Measurements from ENCODE around the gene SHB.

SHB gene

DNA sequence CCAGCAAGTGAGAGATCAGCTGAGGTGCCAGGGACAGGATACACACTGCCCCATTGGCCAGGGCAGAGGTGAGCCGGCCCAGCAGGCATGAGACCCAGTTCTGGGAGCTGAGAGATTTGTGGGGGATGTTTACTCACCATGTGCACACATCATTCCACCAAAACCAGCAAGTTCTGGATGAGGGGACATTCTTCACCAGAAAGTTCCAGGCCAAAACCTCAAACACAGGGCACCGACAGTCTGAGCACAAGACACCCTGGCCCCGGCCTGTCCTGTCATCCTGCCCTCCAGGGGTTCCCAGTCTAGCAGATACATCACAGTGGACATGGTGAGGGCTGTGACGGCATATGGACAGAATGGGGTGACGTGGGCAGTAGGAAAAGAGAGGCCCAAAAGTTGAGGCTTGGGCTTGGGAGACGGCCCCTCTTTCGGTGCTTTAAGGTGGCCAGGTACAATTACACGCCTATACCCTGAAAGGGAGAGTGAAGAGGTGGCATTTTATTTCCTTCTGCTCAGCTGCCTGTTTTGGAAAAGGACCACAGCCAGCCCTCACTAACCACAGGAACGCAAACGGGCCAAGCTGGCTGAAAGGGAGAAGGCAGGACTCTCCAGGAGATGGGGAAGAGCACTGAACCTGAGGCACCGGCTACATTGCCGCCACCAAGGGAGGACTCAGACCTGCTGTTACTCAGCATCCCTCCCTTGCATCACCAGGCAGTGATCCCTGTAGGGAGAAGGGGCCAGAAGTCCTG, 64.0 kb downstream of the SHB start:
- DNase-seq: no peak

DNA sequence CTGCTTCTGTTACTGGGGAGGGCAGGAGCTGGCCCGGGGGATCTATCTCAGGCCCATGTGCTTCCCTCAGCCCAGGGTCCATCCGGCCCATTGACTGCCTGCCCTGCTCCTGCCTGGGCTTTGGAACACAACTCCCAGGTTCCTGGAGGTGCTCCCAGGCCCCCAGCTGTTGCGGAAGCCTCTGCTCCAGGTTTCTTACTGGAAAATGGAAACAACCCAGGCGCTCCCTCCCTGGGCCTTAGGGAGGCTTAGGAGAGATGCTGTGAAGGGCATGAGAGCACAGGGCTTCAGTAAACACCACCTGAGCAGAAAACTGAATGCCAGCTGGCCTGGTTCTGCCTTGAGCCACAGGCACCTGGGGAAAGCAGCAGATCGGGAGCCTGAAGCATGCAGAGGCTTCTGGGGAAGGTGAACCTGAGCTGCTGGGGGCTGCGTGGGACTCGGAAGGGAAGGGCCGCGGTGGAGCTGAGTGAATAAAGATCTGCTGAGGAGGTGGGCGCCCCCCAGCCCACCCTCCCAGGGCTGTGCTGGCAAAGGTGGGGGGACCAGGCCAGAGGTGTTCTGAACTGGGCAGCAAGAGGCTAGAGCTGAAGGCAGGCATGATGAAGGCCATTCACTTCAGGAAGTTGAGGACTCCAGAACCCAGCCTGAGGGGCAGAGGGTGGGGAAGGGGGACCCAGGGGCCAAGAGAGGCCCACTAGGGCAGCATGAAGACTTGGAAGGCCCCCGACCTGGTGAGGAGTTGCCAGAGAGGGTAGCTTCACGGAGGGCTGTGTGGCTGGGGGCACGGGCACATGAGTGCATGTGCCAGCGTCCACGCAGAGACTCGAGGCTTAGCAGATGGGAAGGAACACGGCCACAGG, 64.8 kb downstream of the SHB start:
- no peak for DNase-seq

DNA sequence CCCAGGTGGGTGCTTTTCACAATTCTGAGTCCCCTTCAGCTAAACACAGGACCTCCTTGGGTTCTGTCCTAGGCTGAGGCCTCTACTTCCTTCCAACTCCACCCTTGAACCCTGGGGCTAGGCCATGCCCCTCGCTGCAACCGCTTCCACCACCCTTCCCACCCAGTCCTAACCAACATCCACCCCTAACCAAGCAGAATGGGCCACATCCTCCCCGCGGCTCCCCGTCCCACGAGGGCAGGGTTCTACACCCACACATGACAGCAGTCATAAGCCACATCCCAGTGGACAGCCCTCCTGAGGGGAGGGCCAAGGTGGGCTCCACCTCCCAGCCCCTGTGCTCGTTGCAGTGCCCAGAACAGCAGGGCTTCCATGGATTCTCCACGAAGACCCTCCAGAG, 65.8 kb downstream of the SHB start:
- no peak for DNase-seq

DNA sequence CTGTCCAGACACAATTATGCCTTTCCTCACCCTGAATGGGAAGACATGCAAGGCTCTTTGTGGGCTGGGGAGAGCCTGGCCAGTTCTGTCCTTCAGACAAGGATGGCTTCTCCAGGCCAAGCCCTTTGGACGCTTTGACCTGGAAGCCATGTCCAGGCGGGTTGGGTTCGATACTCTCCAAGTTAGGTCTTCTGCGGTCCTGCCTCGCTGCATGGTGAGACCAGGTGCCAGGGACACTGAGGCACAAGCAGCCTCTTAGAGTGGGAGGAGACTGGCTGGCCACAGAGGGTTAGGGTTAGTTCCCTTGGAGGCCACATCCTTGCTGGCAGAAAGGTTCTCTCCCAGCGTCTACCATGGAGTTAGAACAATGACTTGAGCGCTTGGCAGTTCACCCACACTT, 67.6 kb downstream of the SHB start:
- no peak for DNase-seq

DNA sequence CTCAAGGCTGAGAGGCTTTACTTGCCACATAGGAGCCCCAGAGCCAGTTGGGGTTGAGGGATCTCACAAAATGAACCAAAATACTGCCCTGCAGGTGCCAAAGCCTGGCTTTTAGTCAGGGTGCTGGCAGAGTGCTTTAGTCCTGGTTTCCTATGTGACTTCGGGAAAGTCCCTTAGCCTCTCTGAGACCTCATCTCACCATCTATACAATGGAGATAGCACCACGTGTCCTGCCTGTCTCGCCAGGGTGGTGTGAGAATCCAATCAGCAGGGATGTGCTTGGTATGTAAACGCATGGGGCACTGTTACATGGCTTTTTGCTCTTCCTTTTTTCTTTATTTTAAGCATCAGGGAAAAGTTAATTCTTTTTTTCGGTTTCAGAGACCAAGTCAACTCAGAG, 68.3 kb downstream of the SHB start:
- DNase-seq: no peak

DNA sequence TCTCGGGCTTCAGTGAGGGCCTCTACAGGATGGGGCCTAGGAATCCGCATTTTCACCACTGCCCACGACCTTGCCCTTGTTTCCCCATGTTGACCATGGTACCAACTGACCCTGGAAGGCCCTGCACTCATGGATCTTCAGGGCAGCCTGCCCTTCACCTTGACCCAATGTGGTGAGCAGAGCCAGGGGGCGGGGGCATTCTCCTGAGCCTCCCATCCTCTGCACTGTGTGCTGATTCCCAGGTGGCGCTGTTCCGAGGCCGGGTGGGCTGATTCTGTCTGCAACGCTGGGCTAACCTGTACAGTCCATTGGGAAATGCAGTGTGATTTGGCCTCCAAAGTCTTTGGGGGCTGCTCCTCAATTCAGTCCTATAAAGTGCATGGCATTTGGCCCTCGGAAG, 68.7 kb downstream of the SHB start:
- no peak for DNase-seq

DNA sequence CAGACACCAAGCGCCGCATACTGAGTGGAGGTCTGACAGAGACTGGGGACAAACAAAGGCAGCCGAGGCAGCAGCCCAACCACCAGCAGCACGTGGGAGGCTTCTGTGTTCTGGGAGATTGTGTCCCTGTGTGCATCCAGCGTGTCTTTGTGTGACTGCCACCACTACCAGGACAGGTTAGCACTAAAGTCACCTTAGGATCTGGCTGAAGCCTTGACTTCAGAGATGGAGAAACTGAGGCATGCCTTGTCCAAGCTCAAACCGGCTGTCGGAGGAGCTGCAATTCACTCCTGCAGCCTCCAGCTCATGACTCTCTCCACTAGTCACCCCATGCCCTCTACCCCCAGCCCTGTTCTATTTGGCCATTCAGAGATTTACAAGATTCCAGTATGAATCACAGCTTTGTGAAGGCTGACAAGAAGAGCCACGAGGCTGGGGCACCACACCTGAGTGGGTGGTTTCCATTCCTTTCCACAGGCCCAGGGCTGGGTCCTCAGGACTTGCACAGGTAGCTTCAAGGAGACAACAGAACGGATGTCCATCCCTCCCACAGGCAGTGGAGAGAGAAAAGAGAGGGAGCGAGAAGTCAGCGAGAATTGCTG, 69.3 kb downstream of the SHB start:
- no peak for DNase-seq

DNA sequence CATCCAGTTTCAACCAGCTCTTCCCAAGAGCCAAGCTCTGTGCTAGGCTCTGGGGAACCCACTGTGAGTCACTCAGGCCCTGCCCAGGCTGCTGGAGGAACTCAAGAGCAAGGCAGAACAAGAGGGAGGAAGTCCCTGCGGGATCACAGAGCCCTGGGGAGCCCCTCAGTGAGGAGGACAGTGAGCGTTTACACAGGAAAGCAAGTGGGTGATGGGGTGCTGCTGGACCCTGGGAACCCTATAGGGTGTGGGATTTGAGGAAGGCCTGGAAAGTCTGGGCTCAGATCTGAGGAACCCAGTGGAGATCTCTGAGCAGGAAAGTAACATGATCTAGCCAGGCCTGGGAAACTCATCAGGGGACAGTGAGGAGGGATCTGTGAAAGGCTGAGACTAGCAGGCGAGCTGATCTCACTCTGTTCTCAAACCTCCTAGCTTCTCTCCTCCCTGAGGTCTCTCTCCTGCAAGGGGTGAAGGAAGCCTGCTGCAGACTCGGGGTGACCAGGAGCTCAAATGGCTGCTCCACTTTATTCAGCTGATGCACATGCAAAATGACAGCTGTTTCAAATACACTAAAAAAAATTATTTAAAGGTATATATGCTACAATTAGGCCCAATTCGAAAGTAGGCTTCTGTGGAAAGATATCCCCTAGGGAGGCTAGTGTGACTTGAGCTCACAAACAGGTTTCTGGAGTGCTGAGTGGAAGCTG, 70.0 kb downstream of the SHB start:
- no peak for DNase-seq

DNA sequence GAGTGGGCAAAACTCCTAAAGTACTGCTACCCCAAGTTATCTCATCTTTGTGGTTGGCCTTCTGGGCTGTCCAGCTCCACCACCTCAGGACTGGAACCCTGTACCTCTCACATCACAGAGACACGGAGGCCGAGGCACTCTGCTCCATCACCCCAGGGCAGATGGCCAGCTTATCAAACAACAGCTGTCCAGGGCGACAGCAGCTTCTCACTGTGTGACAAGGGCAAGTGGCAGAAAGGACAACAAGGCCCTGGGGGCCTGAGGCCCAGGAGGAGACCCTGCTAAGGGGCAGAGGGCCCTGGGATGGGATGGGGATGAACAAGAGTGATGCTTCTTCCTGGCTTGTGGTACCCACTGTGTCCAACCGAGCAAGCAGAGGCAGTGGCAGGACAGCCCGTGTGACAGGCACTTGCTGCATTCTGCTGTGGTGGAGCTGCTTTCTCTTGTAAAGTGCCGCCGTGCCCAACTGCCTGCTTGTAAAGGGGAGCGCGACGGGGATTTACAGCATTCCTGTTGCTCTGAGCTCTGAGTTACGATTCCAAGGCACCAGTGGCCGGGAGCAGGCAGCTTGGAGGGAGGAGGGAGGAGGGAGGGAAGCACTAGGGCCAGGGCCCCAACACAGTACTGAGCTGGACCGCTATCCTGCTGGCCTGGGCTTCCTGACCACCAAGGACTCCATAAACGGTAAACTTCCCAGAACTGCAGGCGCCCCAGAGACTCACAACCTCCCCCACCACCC, 71.2 kb downstream of the SHB start:
- no peak for DNase-seq

DNA sequence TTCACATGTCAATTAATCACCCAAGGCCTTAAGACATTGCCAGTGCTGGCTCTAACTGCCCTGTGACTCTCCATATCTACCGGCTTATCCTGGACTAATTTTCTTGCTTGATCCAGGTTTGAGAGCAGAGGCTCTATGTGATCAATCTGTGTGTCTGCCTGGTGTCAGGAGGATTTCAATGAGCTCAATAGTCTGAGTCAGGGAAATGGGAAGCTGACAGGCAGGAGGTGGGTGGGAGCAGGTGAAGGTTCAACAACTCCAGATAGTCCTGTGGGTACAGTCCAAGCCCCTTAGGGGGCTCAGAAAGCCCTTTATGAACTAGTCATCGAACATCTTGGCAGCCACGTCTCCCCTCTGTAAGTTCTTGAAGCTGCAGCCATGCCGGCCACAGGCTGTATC, 72.2 kb downstream of the SHB start:
- DNase-seq: no peak

DNA sequence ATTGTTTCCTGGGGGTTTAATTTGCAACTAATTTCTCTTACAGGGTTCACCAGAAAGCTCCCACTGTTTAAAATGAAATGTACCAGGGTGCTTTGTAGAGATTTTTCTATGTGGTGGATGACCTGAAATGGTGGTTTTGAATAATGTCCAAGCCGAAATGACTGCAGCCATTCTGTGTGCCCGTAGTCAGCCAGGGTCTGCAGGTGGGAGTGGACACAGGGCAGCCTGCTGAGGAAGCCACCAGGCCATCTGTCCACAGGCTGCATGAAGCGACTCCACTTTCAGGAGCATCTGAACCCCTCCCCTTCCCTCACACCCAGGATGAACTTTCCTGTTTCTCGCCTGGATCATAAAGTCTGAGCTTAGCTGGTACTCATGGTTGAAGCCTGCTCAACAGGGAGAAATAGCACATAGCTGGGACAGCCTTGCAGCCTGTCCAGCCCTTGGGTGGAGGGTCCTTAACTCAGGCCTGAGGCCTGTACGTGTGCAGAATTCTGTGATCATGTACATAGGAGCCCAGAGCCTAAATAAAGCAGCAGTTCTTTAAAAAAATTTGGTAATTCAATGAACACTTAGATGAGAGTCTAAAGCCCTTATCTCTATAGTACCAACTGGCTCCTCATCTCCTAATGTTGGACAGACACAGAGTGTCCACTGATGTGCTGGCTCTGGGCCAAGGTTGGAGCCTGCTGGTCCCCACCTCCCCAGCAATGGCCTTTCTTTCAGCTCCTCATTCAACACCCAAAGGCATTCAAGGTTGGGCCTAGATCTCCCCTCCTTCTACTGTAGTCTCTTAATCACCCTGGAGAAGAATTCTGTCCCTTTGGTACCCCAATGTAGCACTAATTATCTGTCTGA, 72.8 kb downstream of the SHB start:
- DNase-seq: peak in 1 of 2 experiments; percentile 30

DNA sequence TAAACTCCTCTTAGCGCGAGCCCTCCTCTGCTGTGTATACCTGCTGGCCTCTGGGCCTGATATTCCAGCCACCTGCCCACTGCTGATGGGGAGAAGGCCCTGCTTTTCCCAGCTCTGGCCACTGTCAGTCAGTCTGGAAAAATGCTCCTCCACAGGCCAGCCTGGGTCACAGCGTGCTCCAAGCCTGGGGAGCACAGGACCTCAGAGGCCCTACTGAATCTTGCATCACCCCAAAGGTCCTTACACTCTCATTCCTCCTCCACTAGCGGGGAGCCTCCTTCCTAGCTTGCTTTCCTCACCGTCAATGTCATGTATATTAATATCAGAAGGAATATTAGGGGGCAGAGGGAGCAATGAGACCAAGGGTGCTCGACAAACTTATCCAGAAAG, 73.7 kb downstream of the SHB start:
- DNase-seq: no peak

DNA sequence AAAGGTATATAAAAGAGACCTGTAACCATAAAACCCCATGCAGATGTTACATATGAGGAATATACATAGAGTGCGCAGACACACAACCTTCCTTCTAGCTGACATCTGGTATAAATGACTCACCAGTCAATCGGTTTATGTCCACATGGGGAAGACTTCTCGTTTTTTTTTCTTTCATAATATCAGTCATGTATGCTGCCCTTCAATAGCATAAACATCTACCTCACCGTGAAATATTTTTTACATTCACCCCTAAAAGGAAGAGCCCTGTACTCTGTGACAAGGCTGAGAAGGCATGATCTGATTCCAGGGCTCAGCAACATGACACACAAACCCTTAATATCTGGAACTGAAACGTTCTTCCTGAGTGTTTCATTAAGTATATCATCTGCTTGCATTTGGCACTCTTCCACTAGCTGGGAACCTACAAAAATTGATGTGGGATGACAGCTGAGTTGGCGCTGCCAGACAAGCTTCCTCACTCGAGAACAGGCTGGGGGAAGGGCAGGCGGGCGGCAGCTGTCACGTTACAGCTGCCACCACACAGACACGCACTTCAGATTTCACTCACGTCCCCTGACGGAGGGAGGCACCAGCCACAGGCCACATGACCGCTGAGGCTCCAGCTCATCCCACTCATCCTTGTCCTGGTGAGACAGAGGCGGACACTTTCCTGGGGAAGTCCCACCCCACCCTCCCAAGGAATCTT, 74.2 kb downstream of the SHB start:
- peak; percentile 70 to 91 for DNase-seq

DNA sequence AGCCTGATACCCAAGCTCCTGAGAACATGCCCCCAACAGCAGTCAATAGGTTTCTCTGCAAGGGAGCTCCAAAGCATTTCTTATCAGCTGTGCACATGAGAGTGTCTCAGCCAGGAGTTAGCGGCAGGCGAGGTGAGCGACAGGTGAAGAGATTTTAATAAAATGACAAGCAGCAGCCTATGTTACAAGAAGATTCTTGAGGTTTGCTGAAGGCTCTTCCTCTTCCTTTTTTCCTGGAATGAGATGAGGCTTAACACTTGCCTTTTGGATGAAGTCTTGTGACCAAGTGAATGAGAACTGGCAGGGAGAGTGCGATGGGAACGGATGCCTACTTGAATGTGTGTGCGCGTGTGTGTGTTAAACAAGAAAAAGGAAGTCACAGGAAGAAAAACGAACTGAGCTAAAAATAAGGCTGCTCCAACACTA, 76.1 kb downstream of the SHB start:
- no peak for DNase-seq

DNA sequence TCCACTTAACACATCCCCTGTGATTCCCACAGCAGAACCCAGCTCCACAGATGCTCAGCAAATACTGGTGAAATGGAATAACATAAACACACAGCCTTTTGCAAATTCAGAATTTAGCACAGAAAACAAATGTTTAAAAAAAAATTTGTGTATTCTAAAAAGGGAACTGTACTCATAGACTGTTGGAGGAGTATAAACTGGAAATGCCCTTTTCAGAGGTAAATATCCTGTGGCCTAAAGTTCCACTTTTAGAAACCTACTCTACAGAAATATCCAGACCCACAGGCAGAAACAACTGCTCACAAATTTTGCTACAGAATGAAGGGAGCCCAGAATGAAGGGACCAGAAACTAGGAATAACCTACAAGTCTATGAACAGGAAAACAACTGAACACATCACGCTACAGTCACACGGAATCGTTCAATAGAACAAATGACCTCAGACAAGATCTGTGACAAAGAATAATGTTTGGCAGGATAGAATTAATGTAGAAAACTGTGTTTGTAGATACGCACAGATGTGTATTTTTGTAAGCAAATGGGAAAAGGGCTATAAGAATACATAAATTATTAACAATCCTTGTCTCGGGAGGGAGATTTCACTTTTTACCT, 78.5 kb downstream of the SHB start:
- DNase-seq: no peak

DNA sequence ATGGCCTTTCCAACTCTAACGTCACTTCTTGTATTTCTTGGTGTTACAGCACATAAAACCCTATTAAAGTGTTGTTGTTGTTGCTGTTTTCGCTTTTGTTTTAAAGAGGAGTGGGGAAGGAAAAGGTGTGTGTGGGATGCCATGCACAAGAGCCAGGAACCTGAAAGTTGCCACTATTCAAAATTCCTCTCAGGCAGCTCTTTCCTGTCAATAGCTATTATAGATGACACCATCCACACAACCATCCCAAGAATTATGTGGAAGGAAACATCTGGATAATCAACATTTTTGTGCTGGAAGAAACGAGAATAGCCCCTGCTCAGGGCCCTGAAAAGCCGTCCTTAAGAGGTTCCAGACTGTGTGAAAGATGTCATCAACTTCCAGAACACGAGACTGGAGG, 79.3 kb downstream of the SHB start:
- DNase-seq: no peak

DNA sequence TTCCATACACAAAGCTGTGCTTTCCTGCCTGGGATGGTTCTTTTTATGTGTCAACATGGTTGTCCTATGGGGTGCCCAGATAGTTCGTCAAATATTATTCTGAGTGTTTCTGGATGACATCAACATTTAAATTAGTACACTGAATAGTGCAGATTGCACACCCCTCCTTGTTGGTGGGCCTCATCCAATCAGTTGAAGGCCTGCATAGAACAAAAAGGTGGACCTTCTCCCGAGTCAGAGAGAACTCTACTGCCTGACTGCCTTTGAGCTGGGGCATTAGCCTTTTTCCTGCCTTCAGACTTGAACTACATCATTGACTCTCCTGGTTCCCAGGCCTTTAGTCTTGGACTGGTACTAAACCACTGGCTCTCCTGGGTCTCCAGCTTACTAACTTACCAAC, 80.4 kb downstream of the SHB start:
- DNase-seq: no peak

DNA sequence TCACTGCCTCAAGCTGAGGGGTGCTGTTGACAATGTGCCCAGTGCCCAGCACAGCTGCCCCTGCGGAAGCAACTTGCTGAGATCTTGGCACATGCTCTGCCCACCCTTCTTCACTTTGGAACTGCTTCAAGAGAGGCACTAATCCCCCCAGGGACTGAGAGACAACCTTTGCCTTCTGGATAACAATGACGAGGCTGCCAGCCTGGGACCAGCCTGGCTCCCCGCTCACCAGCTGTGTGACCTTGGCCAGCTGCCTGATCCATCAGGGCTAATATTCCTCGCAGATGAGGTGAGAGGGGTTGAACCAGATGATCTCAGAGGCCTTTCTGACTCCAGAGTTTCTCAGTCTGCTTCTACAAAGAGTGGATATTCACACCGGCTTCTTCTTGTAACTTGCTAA, 81.0 kb downstream of the SHB start:
- peak in 1 of 2 experiments; percentile 28 for DNase-seq

DNA sequence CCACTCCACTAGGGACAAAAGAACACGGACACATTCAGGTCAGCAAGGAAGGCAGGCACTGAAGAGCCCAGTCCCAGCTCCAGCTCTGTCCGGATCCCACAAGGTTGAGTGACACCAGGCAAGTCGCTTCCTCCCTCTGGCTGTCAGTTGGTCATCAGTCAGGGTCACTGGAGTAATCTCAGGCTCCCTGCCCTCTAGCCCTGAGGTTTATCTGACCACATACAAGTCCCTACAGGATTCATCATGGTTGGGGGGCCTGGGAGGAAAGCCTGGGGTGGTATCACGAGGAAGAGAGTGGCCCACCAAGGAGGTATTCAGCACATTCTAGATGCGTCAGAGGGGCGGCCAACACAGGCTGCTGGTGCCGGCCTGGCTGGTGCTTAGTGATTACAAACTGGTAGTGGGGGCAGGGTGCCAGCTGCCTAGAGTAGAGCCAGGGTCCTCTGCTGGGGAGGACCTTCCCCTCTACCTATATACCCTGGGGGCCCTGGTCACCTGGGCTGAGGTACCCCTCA, 81.5 kb downstream of the SHB start:
- DNase-seq: no peak

DNA sequence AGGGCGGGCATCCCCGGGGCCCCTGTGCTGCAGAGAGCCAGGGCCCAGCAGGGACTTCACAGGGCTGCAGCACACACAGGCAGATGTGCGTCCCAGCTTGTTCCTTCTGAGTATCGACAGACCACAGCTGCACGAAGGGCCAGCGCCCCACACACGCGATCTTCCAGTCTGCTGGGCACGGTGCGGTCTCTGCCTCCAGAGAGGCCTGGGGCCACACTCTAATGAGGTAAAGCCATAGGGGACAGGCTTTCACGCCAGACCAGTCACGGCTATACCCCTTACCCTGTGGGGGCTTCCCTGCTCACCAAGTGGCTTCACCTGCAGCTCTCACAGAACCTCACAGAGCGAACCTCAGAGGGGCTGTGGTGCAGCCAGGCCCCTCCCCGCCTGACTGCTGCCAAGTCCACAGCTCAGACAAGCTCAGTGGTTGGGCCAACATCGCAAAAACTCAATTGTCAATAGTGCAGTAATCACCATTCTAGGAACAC, 82.2 kb downstream of the SHB start:
- DNase-seq: no peak
